HepG2 (cell line): Measurements from ENCODE around the gene DHX16. TPM values are rescaled to one million over a fixed set of nuclear protein-coding genes. Genes with fewer than 3 reads are reported as not detected.

ENCODE experiments used
- AHR ChIP-seq: IDR thresholded peaks from 2 replicates; pipeline ENCODE4 v1.6.1; 2018; ENCODE audit warnings: missing genetic modification reagents, missing compliant biosample characterization
- BRCA1 ChIP-seq: sonication (generic); formaldehyde crosslinking; IDR thresholded peaks from 2 replicates; pipeline ENCODE4 v1.4.0; 2020; ENCODE audit warnings: missing genetic modification reagents
- DR1 ChIP-seq: sonication (generic); formaldehyde crosslinking; IDR thresholded peaks from 2 replicates; pipeline ENCODE4 v1.8.0; 2021; ENCODE audit warnings: mild to moderate bottlenecking, missing genetic modification reagents, inconsistent platforms
- GLMP ChIP-seq: sonication (generic); formaldehyde crosslinking; IDR thresholded peaks from 2 replicates; pipeline ENCODE4 v1.9.0; 2021; ENCODE audit warnings: missing genetic modification reagents, mild to moderate bottlenecking, borderline replicate concordance
- HMG20B ChIP-seq: conservative IDR thresholded peaks from 2 replicates; pipeline ENCODE4 v1.6.1; 2016; ENCODE audit warnings: missing genetic modification reagents, missing compliant biosample characterization
- JUN ChIP-seq: sonication (generic); formaldehyde crosslinking; IDR thresholded peaks from 2 replicates; pipeline ENCODE4 v1.4.0; 2020; ENCODE audit warnings: mild to moderate bottlenecking, missing genetic modification reagents
- MIER2 ChIP-seq: IDR thresholded peaks from 2 replicates; pipeline ENCODE4 v1.6.1; 2016; ENCODE audit warnings: missing biosample characterization, missing genetic modification reagents
- RORA ChIP-seq: sonication (generic); formaldehyde crosslinking; IDR thresholded peaks from 2 replicates; pipeline ENCODE4 v1.5.0; 2020; ENCODE audit warnings: mild to moderate bottlenecking, missing genetic modification reagents, moderate library complexity
- TIGD3 ChIP-seq: sonication (generic); formaldehyde crosslinking; IDR thresholded peaks from 2 replicates; pipeline ENCODE4 v1.5.1; 2020; ENCODE audit warnings: mild to moderate bottlenecking, missing genetic modification reagents, borderline replicate concordance
- XRCC5 ChIP-seq: fragments of 200-400 bp; formaldehyde crosslinking; optimal IDR thresholded peaks from 2 replicates; pipeline ENCODE3; 2017; ENCODE audit warnings: mild to moderate bottlenecking, low read length
- ZFP36L1 ChIP-seq: sonication (generic); formaldehyde crosslinking; IDR thresholded peaks from 2 replicates; pipeline ENCODE4 v1.8.0; 2022; ENCODE audit warnings: mild to moderate bottlenecking, missing genetic modification reagents, moderate library complexity
- ZNF446 ChIP-seq: sonication (generic); formaldehyde crosslinking; IDR thresholded peaks from 2 replicates; pipeline ENCODE4 v1.5.0; 2020; ENCODE audit warnings: mild to moderate bottlenecking, missing genetic modification reagents
- ZNF549 ChIP-seq: sonication (generic); formaldehyde crosslinking; IDR thresholded peaks from 2 replicates; pipeline ENCODE4 v1.5.0; 2020; ENCODE audit warnings: missing genetic modification reagents
- ZNF572 ChIP-seq: sonication (generic); formaldehyde crosslinking; IDR thresholded peaks from 2 replicates; pipeline ENCODE4 v1.5.1; 2020; ENCODE audit warnings: mild to moderate bottlenecking, missing genetic modification reagents
- ZNF607 ChIP-seq: sonication (generic); formaldehyde crosslinking; IDR thresholded peaks from 2 replicates; pipeline ENCODE4 v1.5.1; 2020; ENCODE audit warnings: missing genetic modification reagents, mild to moderate bottlenecking, borderline replicate concordance
- ZNF678 ChIP-seq: sonication (generic); formaldehyde crosslinking; IDR thresholded peaks from 2 replicates; pipeline ENCODE4 v1.4.0; 2020; ENCODE audit warnings: mild to moderate bottlenecking, missing genetic modification reagents
- ZNF746 ChIP-seq: sonication (generic); formaldehyde crosslinking; IDR thresholded peaks from 2 replicates; pipeline ENCODE4 v1.8.0; 2022; ENCODE audit warnings: mild to moderate bottlenecking, missing genetic modification reagents
- ZNF747 ChIP-seq: sonication (generic); formaldehyde crosslinking; IDR thresholded peaks from 2 replicates; pipeline ENCODE4 v1.8.1; 2023; ENCODE audit warnings: missing genetic modification reagents, mild to moderate bottlenecking, borderline replicate concordance
- ZSCAN21 ChIP-seq: sonication (generic); formaldehyde crosslinking; IDR thresholded peaks from 2 replicates; pipeline ENCODE4 v1.8.0; 2022; ENCODE audit warnings: mild to moderate bottlenecking, missing genetic modification reagents, moderate library complexity, borderline replicate concordance
- polyA plus RNA-seq, 8 experiments: library from polyadenylated mRNA; depleted of rRNA in 3 of 8; stranded (reverse) in 7 of 8; unstranded in 1 of 8; fragments of >200 nt; fragmentation: Illumina TruSeq in 4 of 8; extraction: Trizol in 4 of 8; gene quantifications; 2 replicates each; pipeline versions ENCODE4 v1.2.1 to v1.2.3, GENCODE V29; 2011 to 2016; ENCODE audit warnings: low read depth in 4 of 8, missing spikeins in 1 of 8, mixed read lengths in 1 of 8; ENCODE audit not compliant: insufficient read depth in 1 of 8
- total RNA-seq, 5 experiments: library from RNA; depleted of rRNA; stranded (reverse); fragments of >200 nt; fragmentation: Illumina TruSeq; extraction: Trizol; gene quantifications; 2 replicates each; pipeline ENCODE4 v1.2.3, GENCODE V29; 2016; ENCODE audit warnings: low read depth in 1 of 5
- TF ChIP-seq, protein P1 (sequence below): sonication (generic); formaldehyde crosslinking; IDR thresholded peaks from 2 replicates; pipeline ENCODE4 v1.5.0; 2020; ENCODE audit warnings: mild to moderate bottlenecking, missing genetic modification reagents, borderline replicate concordance

Gene DHX16
- total and polyA plus RNA-seq, 2 of the 13 experiments (the other 11 are each of a cell fraction or from before 2014, with no cell fraction given): 57.0 to 58.5 TPM

- TF ChIP-seq ZNF549 (no peak), DR1 (CRISPR knock-in tag) (no peak), ZNF446 (CRISPR knock-in tag) (0 out of 2 replicates have a peak, but pooled peaks have one; percentile 47), ZNF747 (no peak), MIER2 (CRISPR knock-in tag) (no peak), ZNF678 (CRISPR knock-in tag) (no peak), XRCC5 (no peak), ZNF572 (CRISPR knock-in tag) (no peak), AHR (CRISPR knock-in tag) (no peak), ZSCAN21 (CRISPR knock-in tag) (no peak), JUN (CRISPR knock-in tag) (0 out of 2 replicates have a peak, but pooled peaks have one; percentile 10), BRCA1 (CRISPR knock-in tag) (no peak), ZNF607 (CRISPR knock-in tag) (peak; percentile 75; the same call in 1 of the 2 replicates), TIGD3 (CRISPR knock-in tag) (no peak), GLMP (no peak), HMG20B (CRISPR knock-in tag) (no peak), RORA (no peak), ZNF746 (CRISPR knock-in tag) (no peak), ZFP36L1 (no peak)
- TF ChIP-seq, protein P1, sequence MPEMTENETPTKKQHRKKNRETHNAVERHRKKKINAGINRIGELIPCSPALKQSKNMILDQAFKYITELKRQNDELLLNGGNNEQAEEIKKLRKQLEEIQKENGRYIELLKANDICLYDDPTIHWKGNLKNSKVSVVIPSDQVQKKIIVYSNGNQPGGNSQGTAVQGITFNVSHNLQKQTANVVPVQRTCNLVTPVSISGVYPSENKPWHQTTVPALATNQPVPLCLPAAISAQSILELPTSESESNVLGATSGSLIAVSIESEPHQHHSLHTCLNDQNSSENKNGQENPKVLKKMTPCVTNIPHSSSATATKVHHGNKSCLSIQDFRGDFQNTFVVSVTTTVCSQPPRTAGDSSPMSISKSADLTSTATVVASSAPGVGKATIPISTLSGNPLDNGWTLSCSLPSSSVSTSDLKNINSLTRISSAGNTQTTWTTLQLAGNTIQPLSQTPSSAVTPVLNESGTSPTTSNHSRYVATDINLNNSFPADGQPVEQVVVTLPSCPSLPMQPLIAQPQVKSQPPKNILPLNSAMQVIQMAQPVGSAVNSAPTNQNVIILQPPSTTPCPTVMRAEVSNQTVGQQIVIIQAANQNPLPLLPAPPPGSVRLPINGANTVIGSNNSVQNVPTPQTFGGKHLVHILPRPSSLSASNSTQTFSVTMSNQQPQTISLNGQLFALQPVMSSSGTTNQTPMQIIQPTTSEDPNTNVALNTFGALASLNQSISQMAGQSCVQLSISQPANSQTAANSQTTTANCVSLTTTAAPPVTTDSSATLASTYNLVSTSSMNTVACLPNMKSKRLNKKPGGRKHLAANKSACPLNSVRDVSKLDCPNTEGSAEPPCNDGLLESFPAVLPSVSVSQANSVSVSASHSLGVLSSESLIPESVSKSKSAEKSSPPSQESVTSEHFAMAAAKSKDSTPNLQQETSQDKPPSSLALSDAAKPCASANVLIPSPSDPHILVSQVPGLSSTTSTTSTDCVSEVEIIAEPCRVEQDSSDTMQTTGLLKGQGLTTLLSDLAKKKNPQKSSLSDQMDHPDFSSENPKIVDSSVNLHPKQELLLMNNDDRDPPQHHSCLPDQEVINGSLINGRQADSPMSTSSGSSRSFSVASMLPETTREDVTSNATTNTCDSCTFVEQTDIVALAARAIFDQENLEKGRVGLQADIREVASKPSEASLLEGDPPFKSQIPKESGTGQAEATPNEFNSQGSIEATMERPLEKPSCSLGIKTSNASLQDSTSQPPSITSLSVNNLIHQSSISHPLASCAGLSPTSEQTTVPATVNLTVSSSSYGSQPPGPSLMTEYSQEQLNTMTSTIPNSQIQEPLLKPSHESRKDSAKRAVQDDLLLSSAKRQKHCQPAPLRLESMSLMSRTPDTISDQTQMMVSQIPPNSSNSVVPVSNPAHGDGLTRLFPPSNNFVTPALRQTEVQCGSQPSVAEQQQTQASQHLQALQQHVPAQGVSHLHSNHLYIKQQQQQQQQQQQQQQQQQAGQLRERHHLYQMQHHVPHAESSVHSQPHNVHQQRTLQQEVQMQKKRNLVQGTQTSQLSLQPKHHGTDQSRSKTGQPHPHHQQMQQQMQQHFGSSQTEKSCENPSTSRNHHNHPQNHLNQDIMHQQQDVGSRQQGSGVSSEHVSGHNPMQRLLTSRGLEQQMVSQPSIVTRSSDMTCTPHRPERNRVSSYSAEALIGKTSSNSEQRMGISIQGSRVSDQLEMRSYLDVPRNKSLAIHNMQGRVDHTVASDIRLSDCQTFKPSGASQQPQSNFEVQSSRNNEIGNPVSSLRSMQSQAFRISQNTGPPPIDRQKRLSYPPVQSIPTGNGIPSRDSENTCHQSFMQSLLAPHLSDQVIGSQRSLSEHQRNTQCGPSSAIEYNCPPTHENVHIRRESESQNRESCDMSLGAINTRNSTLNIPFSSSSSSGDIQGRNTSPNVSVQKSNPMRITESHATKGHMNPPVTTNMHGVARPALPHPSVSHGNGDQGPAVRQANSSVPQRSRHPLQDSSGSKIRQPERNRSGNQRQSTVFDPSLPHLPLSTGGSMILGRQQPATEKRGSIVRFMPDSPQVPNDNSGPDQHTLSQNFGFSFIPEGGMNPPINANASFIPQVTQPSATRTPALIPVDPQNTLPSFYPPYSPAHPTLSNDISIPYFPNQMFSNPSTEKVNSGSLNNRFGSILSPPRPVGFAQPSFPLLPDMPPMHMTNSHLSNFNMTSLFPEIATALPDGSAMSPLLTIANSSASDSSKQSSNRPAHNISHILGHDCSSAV (CRISPR knock-in tag): no peak
These were observed 58.6 kb downstream of the DHX16 start (continued) for GRCh38 chr6:30614044-30614842.
